ENCODE measurements around the gene SORBS2.

DNA sequence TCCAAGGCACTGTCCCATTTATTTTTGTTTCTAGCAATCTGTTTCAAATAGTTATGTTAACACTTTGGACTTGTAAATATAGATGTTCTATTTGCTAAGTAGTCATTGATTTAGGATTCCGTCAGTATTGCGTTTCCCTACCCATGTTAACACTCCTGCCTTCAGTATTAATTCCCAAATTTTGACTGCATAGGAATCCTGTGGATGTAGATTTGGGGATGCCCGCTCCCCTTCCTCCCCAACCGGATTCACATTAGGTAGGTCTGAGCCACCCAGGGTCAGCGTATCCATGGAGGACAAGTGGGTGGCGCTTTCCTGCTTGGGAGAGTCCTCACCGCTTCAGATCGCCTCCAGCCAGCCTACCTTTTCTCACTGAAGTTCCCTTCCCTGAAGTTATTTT lies 1.1 kb upstream of the SORBS2 start:
- no peak for TF ChIP-seq CTCF (IDR thresholded peaks at IDR 0.05)
- TF ChIP-seq EP300 (IDR thresholded peaks at IDR 0.05), result no peak
